ENCODE results near the gene LLCFC1. TPM values are rescaled to one million over a fixed set of nuclear protein-coding genes. Genes with fewer than 3 reads are reported as not detected.

LLCFC1 gene
- total RNA-seq, 1 experiment from 2014 or later, result not detected

Other genes starting within 250 kb of the LLCFC1 start
- gene PRSS1, start 190.0 kb upstream of the LLCFC1 start, total RNA-seq (2014; rRNA removed; shearing (Covaris generic); ENCODE audit: low replicate concordance), result not detected in 2 replicates
- not detected in 2 replicates for gene PRSS2, start 168.5 kb upstream of the LLCFC1 start, total RNA-seq (2014; rRNA removed; shearing (Covaris generic); ENCODE audit: low replicate concordance)
- gene EPHB6, start 84.4 kb upstream of the LLCFC1 start, total RNA-seq (2014; rRNA removed; shearing (Covaris generic); ENCODE audit: low replicate concordance), result 0.96 and 3.6 TPM in 2 replicates
- gene TRPV6, start 53.7 kb upstream of the LLCFC1 start, total RNA-seq (2014; rRNA removed; shearing (Covaris generic); ENCODE audit: low replicate concordance), result not detected in 2 replicates
- gene TRPV5, start 5.7 kb upstream of the LLCFC1 start, total RNA-seq (2014; rRNA removed; shearing (Covaris generic); ENCODE audit: low replicate concordance), result not detected in 2 replicates
- gene KEL, start 22.9 kb downstream of the LLCFC1 start, total RNA-seq (2014; rRNA removed; shearing (Covaris generic); ENCODE audit: low replicate concordance), result not detected in 2 replicates
- gene OR9A2, start 87.6 kb downstream of the LLCFC1 start, total RNA-seq (2014; rRNA removed; shearing (Covaris generic); ENCODE audit: low replicate concordance), result not detected in 2 replicates
- not detected in 2 replicates for gene OR6V1, start 112.9 kb downstream of the LLCFC1 start, total RNA-seq (2014; rRNA removed; shearing (Covaris generic); ENCODE audit: low replicate concordance)
- gene PIP, start 192.6 kb downstream of the LLCFC1 start, total RNA-seq (2014; rRNA removed; shearing (Covaris generic); ENCODE audit: low replicate concordance), result not detected in 2 replicates
- not detected in 2 replicates for gene TAS2R39, start 243.9 kb downstream of the LLCFC1 start, total RNA-seq (2014; rRNA removed; shearing (Covaris generic); ENCODE audit: low replicate concordance)